ENCODE measurements around the gene VPS33A.

Gene VPS33A

GRCh38 chr12:122266230-122266901 is at the start of gene VPS33A:
VPS33A (minus strand) TSS chr12:122266494; CDS start chr12:122266408, 86 bp downstream.
- Histone ChIP-seq H3F3A (ENCODE audit: insufficient read depth, low read length) (no peaks in the 10 kb centered on the region), H3K27ac (ENCODE audit: low read depth, low read length, poor library complexity, severe bottlenecking) (peak within 1 kb of the TSS; percentile 65), H3K36me3 (ENCODE audit: insufficient read depth, low read length) (peaks cover 25% of the 10 kb centered on the region), H3K9me2 (ENCODE audit: low read depth, low read length) (no peaks in the 10 kb centered on the region), H4K20me1 (ENCODE audit: insufficient read depth, low read length) (no peaks in the 10 kb centered on the region), H3K27me3 (ENCODE audit: insufficient read depth, low read length) (no peaks in the 10 kb centered on the region), H3K4me2 (ENCODE audit: low read length) (peak within 1 kb of the TSS; percentile 88), H3K9ac (ENCODE audit: low read length) (peak within 1 kb of the TSS; percentile 88), H2AFZ (ENCODE audit: low read length) (peak within 1 kb of the TSS; percentile 15; the same call in 1 of the 2 replicates), H3K9me3 (ENCODE audit: low read length) (no peaks in the 10 kb centered on the region), H3K4me1 (ENCODE audit: insufficient read depth, low read length, severe bottlenecking) (peaks cover 20% of the 10 kb centered on the region), H3K4me3 (ENCODE audit: low read depth, low read length, poor library complexity, severe bottlenecking) (peak within 1 kb of the TSS; percentile 87), H3K79me2 (ENCODE audit: insufficient read depth, low read length) (0 out of 2 replicates have a peak, but pooled peaks cover 7% of the 10 kb centered on the region)
- no peak for TF ChIP-seq CTCF (IDR thresholded peaks at IDR 0.05; ENCODE audit: low read length)

- no peak for TF ChIP-seq EZH2 (IDR thresholded peaks at IDR 0.05; ENCODE audit: borderline replicate concordance, low read length)
- TF ChIP-seq CTCF (IDR thresholded peaks at IDR 0.05; ENCODE audit: low read length) = no peak
- Histone ChIP-seq H3K4me3 (ENCODE audit: low read depth, low read length, poor library complexity, severe bottlenecking) (no peak overlapping the region), H2AFZ (ENCODE audit: low read length) (no peak overlapping the region), H3K27ac (ENCODE audit: low read depth, low read length, poor library complexity, severe bottlenecking) (no peak overlapping the region), H3K79me2 (ENCODE audit: insufficient read depth, low read length) (no peaks in the 10 kb centered on the region), H3K9me3 (ENCODE audit: low read length) (no peaks in the 10 kb centered on the region), H3K4me2 (ENCODE audit: low read length) (no peak overlapping the region), H3F3A (ENCODE audit: insufficient read depth, low read length) (no peaks in the 10 kb centered on the region), H3K27me3 (ENCODE audit: insufficient read depth, low read length) (no peaks in the 10 kb centered on the region), H4K20me1 (ENCODE audit: insufficient read depth, low read length) (no peaks in the 10 kb centered on the region), H3K9ac (ENCODE audit: low read length) (no peak overlapping the region), H3K4me1 (ENCODE audit: insufficient read depth, low read length, severe bottlenecking) (peaks cover 21% of the 10 kb centered on the region), H3K9me2 (ENCODE audit: low read depth, low read length) (no peaks in the 10 kb centered on the region), H3K36me3 (ENCODE audit: insufficient read depth, low read length) (peaks cover 15% of the 10 kb centered on the region)
Observed at GRCh38 chr12:122312926-122313325, 46.6 kb upstream of the VPS33A start.

GRCh38 chr12:122311696-122312095 is 45.4 kb upstream of the VPS33A start:
- Histone ChIP-seq H3K4me1 (ENCODE audit: insufficient read depth, low read length, severe bottlenecking) (peaks cover 21% of the 10 kb centered on the region), H4K20me1 (ENCODE audit: insufficient read depth, low read length) (no peaks in the 10 kb centered on the region), H3K4me3 (ENCODE audit: low read depth, low read length, poor library complexity, severe bottlenecking) (no peak overlapping the region), H3K9me2 (ENCODE audit: low read depth, low read length) (no peaks in the 10 kb centered on the region), H3K9me3 (ENCODE audit: low read length) (no peaks in the 10 kb centered on the region), H3K79me2 (ENCODE audit: insufficient read depth, low read length) (no peaks in the 10 kb centered on the region), H3K27ac (ENCODE audit: low read depth, low read length, poor library complexity, severe bottlenecking) (no peak overlapping the region), H3F3A (ENCODE audit: insufficient read depth, low read length) (no peaks in the 10 kb centered on the region), H3K36me3 (ENCODE audit: insufficient read depth, low read length) (peaks cover 6% of the 10 kb centered on the region; the same call in 1 of the 2 replicates), H3K4me2 (ENCODE audit: low read length) (no peak overlapping the region), H2AFZ (ENCODE audit: low read length) (no peak overlapping the region), H3K27me3 (ENCODE audit: insufficient read depth, low read length) (no peaks in the 10 kb centered on the region), H3K9ac (ENCODE audit: low read length) (no peak overlapping the region)
- TF ChIP-seq CTCF (IDR thresholded peaks at IDR 0.05; ENCODE audit: low read length) = no peak
- TF ChIP-seq EZH2 (IDR thresholded peaks at IDR 0.05; ENCODE audit: borderline replicate concordance, low read length) = no peak
